Mesothelial cell of epicardium (in vitro differentiated cells): ENCODE results near the gene ALDH3B1. TPM values are rescaled to one million over a fixed set of nuclear protein-coding genes. Genes with fewer than 3 reads are reported as not detected.

Experiments used
- DNase-seq, 2 experiments: peaks; one replicate each; pipeline ENCODE4 v3.0.0; 2021; ENCODE audit warnings: low spot score in 2 of 2; ENCODE audit not compliant: unreplicated experiment in 2 of 2
- H3K27ac Mint-ChIP-seq: 2 replicates; pipeline ENCODE4 v1.8.0; 2021; ENCODE audit warnings: mixed read lengths
- H3K27me3 Mint-ChIP-seq: 2 replicates; pipeline ENCODE4 v1.8.0; 2021; ENCODE audit warnings: low read depth, mixed read lengths
- H3K36me3 Mint-ChIP-seq: 2 replicates; pipeline ENCODE4 v1.8.0; 2021; ENCODE audit warnings: mixed read lengths
- H3K4me1 Mint-ChIP-seq: 2 replicates; pipeline ENCODE4 v1.8.0; 2021; ENCODE audit warnings: mixed read lengths
- H3K4me3 Mint-ChIP-seq: 2 replicates; pipeline ENCODE4 v1.8.0; 2021; ENCODE audit warnings: mild to moderate bottlenecking, moderate library complexity, mixed read lengths
- H3K9me3 Mint-ChIP-seq: 2 replicates; pipeline ENCODE4 v1.8.0; 2021; ENCODE audit warnings: mixed read lengths
- total RNA-seq: library from RNA; stranded (reverse); gene quantifications from 3 replicates; pipeline ENCODE4 v1.2.1, GENCODE V29; 2021
- TF ChIP-seq, protein P1 (sequence below): fragments of 200-600 bp; sonication (generic); IDR thresholded peaks from one replicate; pipeline ENCODE4 v1.5.0; 2021; ENCODE audit warnings: antibody characterized with exemption; ENCODE audit not compliant: unreplicated experiment

ALDH3B1 gene
- total RNA-seq, 1 donor from 2014 or later, result 1.8 TPM

DNA sequence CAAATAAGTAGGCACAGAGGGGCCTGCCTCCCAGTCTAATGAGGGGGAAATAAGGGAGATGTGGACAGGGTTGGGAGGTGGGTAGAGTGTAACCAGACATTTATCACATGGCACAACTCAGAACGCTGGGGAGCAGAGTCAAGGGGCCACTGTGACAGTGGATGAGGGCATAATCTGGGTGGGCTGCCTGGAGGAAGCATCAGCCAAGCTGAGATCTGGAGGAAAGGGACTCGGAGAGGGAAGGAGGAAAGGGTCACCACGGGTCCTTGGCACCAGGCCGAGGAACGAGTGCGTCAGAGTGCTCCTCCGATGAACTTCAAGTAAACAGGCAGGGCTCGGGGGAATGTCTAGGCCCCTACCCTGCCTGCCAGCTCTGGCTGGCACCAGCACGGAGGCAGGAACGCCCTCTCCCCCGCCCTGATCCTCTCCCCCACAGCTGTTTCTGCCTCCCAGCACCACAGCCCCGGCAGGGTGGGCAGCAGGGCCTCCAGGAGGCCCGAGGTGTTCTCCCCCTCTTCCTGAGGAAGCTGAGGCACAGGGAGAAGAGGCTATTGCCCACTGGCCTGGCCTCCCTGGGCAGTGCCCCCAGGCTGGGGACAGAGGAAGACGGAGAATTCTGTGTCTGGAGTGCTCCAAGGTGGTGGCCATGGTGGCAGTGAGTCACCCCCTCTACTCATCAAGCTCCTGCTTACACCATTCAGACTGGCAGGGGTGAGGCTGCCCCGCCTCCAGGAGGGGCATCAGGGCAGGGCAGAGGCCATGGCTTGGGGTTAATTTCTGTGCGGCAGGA lies 4.2 kb downstream of the ALDH3B1 start:
- no peaks in the 10 kb centered on the region for H3K27me3 Mint-ChIP-seq
- no peaks in the 10 kb centered on the region for H3K9me3 Mint-ChIP-seq
- peak overlapping the region; percentile 83 for H3K27ac Mint-ChIP-seq
- H3K4me1 Mint-ChIP-seq, result peaks cover 51% of the 10 kb centered on the region
- DNase-seq, result no peak
- no peak overlapping the region for H3K4me3 Mint-ChIP-seq
- H3K36me3 Mint-ChIP-seq, result no peaks in the 10 kb centered on the region
- TF ChIP-seq, protein P1, sequence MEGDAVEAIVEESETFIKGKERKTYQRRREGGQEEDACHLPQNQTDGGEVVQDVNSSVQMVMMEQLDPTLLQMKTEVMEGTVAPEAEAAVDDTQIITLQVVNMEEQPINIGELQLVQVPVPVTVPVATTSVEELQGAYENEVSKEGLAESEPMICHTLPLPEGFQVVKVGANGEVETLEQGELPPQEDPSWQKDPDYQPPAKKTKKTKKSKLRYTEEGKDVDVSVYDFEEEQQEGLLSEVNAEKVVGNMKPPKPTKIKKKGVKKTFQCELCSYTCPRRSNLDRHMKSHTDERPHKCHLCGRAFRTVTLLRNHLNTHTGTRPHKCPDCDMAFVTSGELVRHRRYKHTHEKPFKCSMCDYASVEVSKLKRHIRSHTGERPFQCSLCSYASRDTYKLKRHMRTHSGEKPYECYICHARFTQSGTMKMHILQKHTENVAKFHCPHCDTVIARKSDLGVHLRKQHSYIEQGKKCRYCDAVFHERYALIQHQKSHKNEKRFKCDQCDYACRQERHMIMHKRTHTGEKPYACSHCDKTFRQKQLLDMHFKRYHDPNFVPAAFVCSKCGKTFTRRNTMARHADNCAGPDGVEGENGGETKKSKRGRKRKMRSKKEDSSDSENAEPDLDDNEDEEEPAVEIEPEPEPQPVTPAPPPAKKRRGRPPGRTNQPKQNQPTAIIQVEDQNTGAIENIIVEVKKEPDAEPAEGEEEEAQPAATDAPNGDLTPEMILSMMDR, result no peak

DNA sequence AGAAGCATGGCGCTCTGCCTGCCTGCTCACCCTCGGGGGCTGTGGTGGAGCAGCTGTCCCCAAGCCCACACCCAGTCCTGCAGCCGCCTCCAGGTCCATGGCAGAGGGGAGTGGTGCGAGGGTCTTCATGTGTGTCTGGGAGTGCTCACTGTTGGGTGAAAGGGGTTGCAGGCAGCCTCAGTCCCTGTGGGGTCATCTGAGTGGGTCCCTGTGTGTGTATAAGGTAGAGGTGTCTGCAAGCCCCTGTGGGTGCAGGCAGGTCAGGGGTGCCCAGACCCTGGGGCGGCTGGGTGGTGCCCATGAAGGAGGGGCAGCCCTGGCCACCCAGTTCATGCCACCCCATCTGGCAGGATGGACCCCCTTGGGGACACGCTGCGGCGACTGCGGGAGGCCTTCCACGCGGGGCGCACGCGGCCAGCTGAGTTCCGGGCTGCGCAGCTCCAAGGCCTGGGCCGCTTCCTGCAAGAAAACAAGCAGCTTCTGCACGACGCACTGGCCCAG lies 4.9 kb downstream of the ALDH3B1 start:
- Mint-ChIP-seq H3K4me3 (no peak overlapping the region), H3K36me3 (no peaks in the 10 kb centered on the region), H3K27me3 (no peaks in the 10 kb centered on the region), H3K4me1 (peaks cover 45% of the 10 kb centered on the region), H3K27ac (peak overlapping the region; percentile 43), H3K9me3 (no peaks in the 10 kb centered on the region)
- TF ChIP-seq, protein P1, result no peak
- no peak for DNase-seq

DNA sequence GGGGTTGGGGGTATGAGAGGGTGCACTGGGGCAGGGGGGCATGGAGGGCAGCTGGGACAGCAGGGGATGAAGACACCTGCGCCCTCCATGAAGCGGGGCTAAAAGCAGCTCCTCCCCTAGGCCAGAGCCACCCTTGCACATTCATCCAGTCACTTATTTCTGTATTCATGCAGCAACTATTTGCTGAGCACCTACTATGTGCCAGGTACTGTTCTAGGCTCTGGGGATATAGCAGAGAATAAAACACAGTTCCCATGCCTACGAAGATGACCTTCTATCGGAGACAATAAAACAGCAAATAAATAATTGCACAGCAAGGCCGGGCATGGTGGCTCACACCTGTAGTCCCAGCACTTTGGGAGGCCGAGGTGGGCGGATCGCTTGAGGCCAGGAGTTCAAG lies 5.3 kb downstream of the ALDH3B1 start:
- no peaks in the 10 kb centered on the region for H3K9me3 Mint-ChIP-seq
- no peak overlapping the region for H3K4me3 Mint-ChIP-seq
- H3K27me3 Mint-ChIP-seq, result no peaks in the 10 kb centered on the region
- H3K4me1 Mint-ChIP-seq, result peaks cover 43% of the 10 kb centered on the region
- H3K27ac Mint-ChIP-seq, result no peak overlapping the region
- TF ChIP-seq, protein P1, result no peak
- no peaks in the 10 kb centered on the region for H3K36me3 Mint-ChIP-seq
- DNase-seq, result no peak

DNA sequence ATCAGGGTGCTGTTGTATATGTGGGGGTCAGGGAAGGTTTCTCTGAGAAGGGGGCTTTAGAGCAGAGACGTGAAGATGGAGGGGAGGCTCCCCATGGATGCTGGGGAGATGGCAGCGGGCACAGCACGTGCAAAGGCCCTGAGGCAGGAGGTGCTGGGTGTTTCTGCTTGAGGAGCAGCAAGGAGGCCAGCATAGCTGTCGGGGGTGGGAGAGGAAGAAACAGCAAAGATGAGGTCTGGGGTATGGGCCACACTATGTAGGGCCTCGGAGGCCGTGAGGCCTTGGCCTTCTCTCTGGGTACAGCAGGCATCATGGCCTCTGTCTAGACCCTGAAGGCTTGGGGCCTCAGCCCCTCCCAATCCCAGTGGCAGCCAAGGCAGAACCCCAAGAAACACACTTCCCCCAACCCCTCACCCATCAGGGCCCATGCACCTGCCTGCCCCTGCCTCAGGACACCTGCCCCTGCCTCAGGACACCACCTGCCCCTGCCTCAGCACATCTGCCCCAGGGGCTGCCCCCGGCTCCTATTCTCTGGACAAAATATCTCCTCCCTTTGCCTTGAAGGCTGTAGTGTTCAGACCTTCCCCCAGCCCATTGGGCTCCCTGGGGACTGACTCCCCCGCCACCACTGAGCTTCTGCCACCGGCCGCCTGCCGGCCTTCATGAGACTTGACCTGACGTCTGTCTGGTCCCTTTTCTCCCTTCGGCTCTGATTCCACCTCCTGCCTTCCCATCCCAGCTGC lies 6.2 kb downstream of the ALDH3B1 start:
- Mint-ChIP-seq H3K9me3 (no peaks in the 10 kb centered on the region), H3K27ac (peak overlapping the region; percentile 86), H3K27me3 (no peaks in the 10 kb centered on the region), H3K4me1 (peaks cover 41% of the 10 kb centered on the region), H3K4me3 (no peak overlapping the region), H3K36me3 (no peaks in the 10 kb centered on the region)
- TF ChIP-seq, protein P1, result no peak
- no peak for DNase-seq

DNA sequence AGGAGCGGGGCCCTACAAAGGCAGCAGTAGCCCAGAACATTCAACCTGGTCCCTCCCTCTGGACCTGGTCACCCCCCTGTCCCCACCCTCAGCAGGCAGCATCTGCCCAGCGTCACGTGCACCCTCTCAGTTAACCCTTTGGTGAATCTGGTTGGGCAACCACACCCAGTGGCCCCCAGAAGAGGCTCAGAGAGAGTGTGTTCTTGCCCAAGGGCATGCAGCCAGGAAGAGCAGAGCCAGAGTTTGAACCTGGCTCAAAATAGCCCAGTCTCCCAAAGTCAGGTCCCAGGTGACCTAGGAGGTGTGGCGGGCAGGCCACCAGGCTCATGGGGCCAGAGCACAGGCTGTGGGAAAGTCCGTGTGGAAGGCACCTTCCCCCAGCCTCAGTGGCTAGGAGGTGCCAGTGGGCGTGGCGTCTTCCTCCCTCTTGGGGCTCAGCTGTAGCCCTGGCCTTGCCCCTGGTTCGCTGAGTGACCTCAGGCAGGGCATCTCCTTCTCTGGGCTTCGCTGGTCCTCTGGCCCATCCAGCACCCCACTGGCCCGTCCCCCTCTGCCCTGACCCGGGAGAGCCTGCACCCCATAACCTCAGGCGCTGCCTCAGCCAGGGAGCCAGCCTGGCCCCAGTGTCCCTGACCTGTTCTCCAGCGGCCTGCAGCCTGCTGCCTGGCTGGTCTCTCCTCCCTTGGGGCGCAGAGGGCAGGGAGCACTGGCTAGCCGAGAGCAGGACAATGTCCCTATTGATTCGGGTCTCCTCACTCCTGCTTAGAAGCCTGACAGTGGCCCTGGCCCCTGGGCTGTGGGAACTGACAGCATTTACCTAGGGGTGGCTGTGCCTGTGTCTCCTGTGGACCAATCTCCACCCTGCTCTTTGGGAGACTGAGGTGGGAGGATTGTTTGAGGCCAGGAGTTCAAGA lies 7.0 kb downstream of the ALDH3B1 start:
- TF ChIP-seq, protein P1, result no peak
- H3K9me3 Mint-ChIP-seq, result no peaks in the 10 kb centered on the region
- H3K36me3 Mint-ChIP-seq, result no peaks in the 10 kb centered on the region
- peaks cover 35% of the 10 kb centered on the region for H3K4me1 Mint-ChIP-seq
- DNase-seq, result no peak
- H3K4me3 Mint-ChIP-seq, result no peak overlapping the region
- no peaks in the 10 kb centered on the region for H3K27me3 Mint-ChIP-seq
- H3K27ac Mint-ChIP-seq, result peak overlapping the region; percentile 86
